ENCODE measurements around the gene PARVB. TPM values are rescaled to one million over a fixed set of nuclear protein-coding genes. Genes with fewer than 3 reads are reported as not detected.

PARVB gene
- total RNA-seq, 1 donor: 19.0 TPM

GRCh38 chr22:44190381-44190976 lies 166.4 kb downstream of the PARVB start:
- no peak for TF ChIP-seq CTCF (IDR thresholded peaks at IDR 0.05; ENCODE audit: insufficient read depth, low read depth, low read length)
- no peak for DNase-seq (ENCODE audit: low read depth)
- no peak overlapping the region for H3K4me3 ChIP-seq (ENCODE audit: low read depth, low read length)

- TF ChIP-seq CTCF (IDR thresholded peaks at IDR 0.05; ENCODE audit: insufficient read depth, low read depth, low read length): no peak
- H3K4me3 ChIP-seq (ENCODE audit: low read depth, low read length): no peak overlapping the region
- no peak for DNase-seq (ENCODE audit: low read depth)
Observed at GRCh38 chr22:44191036-44191454, 166.9 kb downstream of the PARVB start.

- no peak for TF ChIP-seq CTCF (IDR thresholded peaks at IDR 0.05; ENCODE audit: insufficient read depth, low read depth, low read length)
- no peak overlapping the region for H3K4me3 ChIP-seq (ENCODE audit: low read depth, low read length)
- no peak for DNase-seq (ENCODE audit: low read depth)
Observed at GRCh38 chr22:44192098-44192815, 168.2 kb downstream of the PARVB start.

GRCh38 chr22:44192816-44193534 lies 168.9 kb downstream of the PARVB start:
- TF ChIP-seq CTCF (IDR thresholded peaks at IDR 0.05; ENCODE audit: insufficient read depth, low read depth, low read length): no peak
- H3K4me3 ChIP-seq (ENCODE audit: low read depth, low read length): no peak overlapping the region
- no peak for DNase-seq (ENCODE audit: low read depth)

GRCh38 chr22:44193535-44193891 lies 169.4 kb downstream of the PARVB start:
- no peak for TF ChIP-seq CTCF (IDR thresholded peaks at IDR 0.05; ENCODE audit: insufficient read depth, low read depth, low read length)
- no peak for DNase-seq (ENCODE audit: low read depth)
- H3K4me3 ChIP-seq (ENCODE audit: low read depth, low read length): no peak overlapping the region

- no peak for DNase-seq (ENCODE audit: low read depth)
- no peak overlapping the region for H3K4me3 ChIP-seq (ENCODE audit: low read depth, low read length)
- TF ChIP-seq CTCF (IDR thresholded peaks at IDR 0.05; ENCODE audit: insufficient read depth, low read depth, low read length): no peak
Observed at GRCh38 chr22:44194569-44194968, 170.5 kb downstream of the PARVB start.
